Heart left ventricle (tissue), 16 donors: Measurements from ENCODE around the gene NAGA. TPM values are rescaled to one million over a fixed set of nuclear protein-coding genes. Genes with fewer than 3 reads are reported as not detected.

Source experiments
- ATAC-seq, 4 donors: fragments of 200-7000 bp; cut with Tn5 transposase; one replicate each; pipeline ENCODE4 v1.9.1; 2020 to 2022; ENCODE audit warnings: moderate library complexity in 4 of 4, mild to moderate bottlenecking in 3 of 4, moderate number of reproducible peaks in 1 of 4
- DNase-seq, 5 donors: peaks; one replicate each; pipeline ENCODE4 v3.0.0-alpha.2; 2020
- H3K27ac ChIP-seq, 12 donors: fragments of 200-600 bp; sonication (generic) in 4 of 12; one replicate each; pipeline versions ENCODE4 v1.5.0 to v1.8.0; 2016 to 2022; ENCODE audit warnings: mild to moderate bottlenecking in 2 of 12
- H3K27me3 ChIP-seq, 9 donors: fragments of 200-600 bp; sonication (generic) in 2 of 9; one replicate each; pipeline versions ENCODE4 v1.5.1 to v1.8.0; 2016 to 2022; ENCODE audit warnings: mild to moderate bottlenecking in 3 of 9
- H3K36me3 ChIP-seq, 9 donors: fragments of 200-600 bp; sonication (generic) in 2 of 9; one replicate each; pipeline versions ENCODE4 v1.5.0 to v1.8.0; 2018 to 2022; ENCODE audit warnings: mild to moderate bottlenecking in 2 of 9
- H3K4me1 ChIP-seq, 12 donors: fragments of 200-600 bp; sonication (generic) in 4 of 12; one replicate each; pipeline versions ENCODE4 v1.5.0 to v1.8.0; 2016 to 2022; ENCODE audit warnings: mild to moderate bottlenecking in 3 of 12
- H3K4me3 ChIP-seq, 12 donors: fragments of 200-600 bp; sonication (generic) in 4 of 12; one replicate each; pipeline versions ENCODE4 v1.5.0 to v1.8.0; 2017 to 2022; ENCODE audit warnings: mild to moderate bottlenecking in 9 of 12, moderate library complexity in 4 of 12
- H3K9me3 ChIP-seq, 12 donors: fragments of 200-600 bp; sonication (generic) in 4 of 12; one replicate each; pipeline versions ENCODE4 v1.5.0 to v1.8.0; 2016 to 2022; ENCODE audit warnings: mild to moderate bottlenecking in 1 of 12
- POLR2A ChIP-seq, 2 donors: fragments of 450-650 bp; IDR thresholded peaks; one replicate each; pipeline ENCODE4 v1.6.1; 2017; ENCODE audit warnings: antibody characterized with exemption in 2 of 2, mild to moderate bottlenecking in 2 of 2, moderate library complexity in 2 of 2
- WGBS, 4 donors: extraction: QIAGEN DNeasy Blood & Tissue Kit in 2 of 4; methylation state at CpG; one replicate each; pipeline versions ENCODE4 v1.1.5 to v1.1.7; 2013 to 2018; 5-methylcytosine and 5-hydroxymethylcytosine counted together
- intact Hi-C, 10 donors: fragments of 100-400 bp; cut with DNase I; formaldehyde crosslinking; loops; one replicate each; pipeline versions ENCODE4 v1.11.1 to v1.14.2; 2022
- polyA plus RNA-seq, 2 donors: library from polyadenylated mRNA; stranded (reverse); fragments of 200-250 nt; gene quantifications; one replicate each; pipeline ENCODE4 v1.2.3, GENCODE V29; 2013
- total RNA-seq, 9 donors: library from RNA; depleted of rRNA in 2 of 9; stranded (reverse); fragments of >200 nt in 2 of 9; fragmentation: NEBNext Ultra II Directional in 3 of 9; extraction: Animal tissue kit (Norgen Biotek cat#: 25700) in 3 of 9; gene quantifications; one replicate each; pipeline versions ENCODE4 v1.1.0 to v1.2.4, GENCODE V29; 2016 to 2023
- TF ChIP-seq, protein P1 (sequence below), 12 donors: fragments of 200-600 bp; sonication (generic) in 4 of 12; IDR thresholded peaks; one replicate each; pipeline versions ENCODE4 v1.5.0 to v1.8.0; 2018 to 2022; ENCODE audit warnings: antibody characterized with exemption in 12 of 12, mild to moderate bottlenecking in 5 of 12
- donor health status: ischemic (EF 13 %, LVEDD 7.1; RV severe dilation, severe dysfunction).
- donor health status: healthy with polysubstance abuse.
- donor health status: DM: no; HTN: yes; CAD: no.
- donor health status: DM: no; HTN: no; CAD: no.
- donor health status: ischemic (EF 25% LVEDD 6.9; RV normal size, moderate dysfunction).
- donor health status: ischemic (EF 25% LVEDD 5.7; RV mildly dilated, moderate dysfunction).
- donor health status: healthy.
- donor health status: DM: yes; HTN: yes; CAD: no.
- donor health status: ischemic (EF 35%, LVEDD 5.7; RV mildly dilated, moderate dysfunction).
- donor health status: nonischemic (EF 11% LVEDD 7.7; RV severe dilation, severe dysfunction).
- donor health status: DM: yes; HTN: yes; CAD: no.
- donor health status: PGD.
- donor health status: ischemic (EF 29% LVEDD 5.4; RV normal size, mild dysfunction).
- donor health status: nonischemic (EF 23%, LVEDD 6.1; RV moderate dilation, normal function).

NAGA gene
- total and polyA plus RNA-seq, 11 donors = 5.2 to 48.3 (median 13.8) TPM

DNA sequence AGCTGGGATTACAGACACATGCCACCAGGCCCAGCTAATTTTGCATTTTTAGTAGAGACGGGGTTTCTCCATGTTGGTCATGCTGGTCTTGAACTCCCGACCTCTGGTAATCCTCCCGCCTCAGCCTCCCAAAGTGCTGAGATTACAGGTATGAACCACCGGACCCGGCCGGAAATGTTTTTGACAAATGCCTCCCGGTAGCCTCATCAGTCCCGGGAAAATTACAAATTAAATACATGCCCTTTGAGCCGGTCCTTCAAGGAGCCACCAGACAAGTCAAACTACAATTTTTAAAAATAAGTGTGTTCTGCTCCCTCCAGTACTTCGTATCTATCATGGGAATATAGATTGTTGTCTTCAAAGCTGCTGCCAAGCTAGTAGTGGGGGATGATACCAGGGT is 54.5 kb downstream of the NAGA start:
- ATAC-seq (no peak), DNase-seq (no peak)
- no peak for TF ChIP-seq POLR2A (IDR thresholded peaks at IDR 0.05)
- TF ChIP-seq, protein P1, sequence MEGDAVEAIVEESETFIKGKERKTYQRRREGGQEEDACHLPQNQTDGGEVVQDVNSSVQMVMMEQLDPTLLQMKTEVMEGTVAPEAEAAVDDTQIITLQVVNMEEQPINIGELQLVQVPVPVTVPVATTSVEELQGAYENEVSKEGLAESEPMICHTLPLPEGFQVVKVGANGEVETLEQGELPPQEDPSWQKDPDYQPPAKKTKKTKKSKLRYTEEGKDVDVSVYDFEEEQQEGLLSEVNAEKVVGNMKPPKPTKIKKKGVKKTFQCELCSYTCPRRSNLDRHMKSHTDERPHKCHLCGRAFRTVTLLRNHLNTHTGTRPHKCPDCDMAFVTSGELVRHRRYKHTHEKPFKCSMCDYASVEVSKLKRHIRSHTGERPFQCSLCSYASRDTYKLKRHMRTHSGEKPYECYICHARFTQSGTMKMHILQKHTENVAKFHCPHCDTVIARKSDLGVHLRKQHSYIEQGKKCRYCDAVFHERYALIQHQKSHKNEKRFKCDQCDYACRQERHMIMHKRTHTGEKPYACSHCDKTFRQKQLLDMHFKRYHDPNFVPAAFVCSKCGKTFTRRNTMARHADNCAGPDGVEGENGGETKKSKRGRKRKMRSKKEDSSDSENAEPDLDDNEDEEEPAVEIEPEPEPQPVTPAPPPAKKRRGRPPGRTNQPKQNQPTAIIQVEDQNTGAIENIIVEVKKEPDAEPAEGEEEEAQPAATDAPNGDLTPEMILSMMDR (IDR thresholded peaks at IDR 0.05) = no peak
- no peak overlapping the region for H3K4me3 ChIP-seq
- 77 to 86% (median 82%) methylated on average over 10 of the region's 10 CpGs for WGBS, 4 donors
- peaks cover 0 to 4% (median 0%) of the 10 kb centered on the region in 9 donors for H3K27me3 ChIP-seq
- H3K27ac ChIP-seq = no peak overlapping the region
- intact Hi-C loops = no loop called here
- H3K4me1 ChIP-seq = no peaks in the 10 kb centered on the region
- peaks cover 0 to 10% (median 2%) of the 10 kb centered on the region in 12 donors for H3K9me3 ChIP-seq
- H3K36me3 ChIP-seq = no peaks in the 10 kb centered on the region

DNA sequence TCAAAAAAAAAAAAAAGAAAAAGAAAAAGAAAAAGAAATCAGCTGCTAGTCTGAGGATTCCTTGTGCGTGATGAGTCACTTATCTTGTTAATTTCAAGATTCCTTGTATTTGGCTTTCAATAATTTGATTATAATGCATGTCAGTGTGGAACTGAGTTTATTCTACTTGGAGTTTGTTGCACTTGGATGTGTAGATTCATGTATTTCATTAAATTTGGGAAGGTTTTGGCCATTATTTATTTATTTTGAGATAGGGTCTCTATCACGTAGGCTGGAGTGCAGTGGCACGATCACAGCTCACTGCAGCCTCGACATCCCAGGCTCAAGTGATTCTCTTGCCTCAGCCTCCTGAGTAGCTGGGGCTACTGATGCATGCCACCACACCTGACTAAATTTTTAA is 57.2 kb downstream of the NAGA start:
- no peaks in the 10 kb centered on the region for H3K4me1 ChIP-seq
- H3K4me3 ChIP-seq = no peak overlapping the region
- DNase-seq (no peak), ATAC-seq (no peak)
- WGBS, 4 donors = 66 to 88% (median 85%) methylated on average over 4 of the region's 4 CpGs
- H3K36me3 ChIP-seq = no peaks in the 10 kb centered on the region
- peaks cover 0 to 4% (median 0%) of the 10 kb centered on the region in 9 donors for H3K27me3 ChIP-seq
- peaks cover 0 to 32% (median 17%) of the 10 kb centered on the region in 12 donors for H3K9me3 ChIP-seq
- TF ChIP-seq, protein P1 (IDR thresholded peaks at IDR 0.05) = no peak
- no peak for TF ChIP-seq POLR2A (IDR thresholded peaks at IDR 0.05)
- intact Hi-C loops = no loop called here
- H3K27ac ChIP-seq = no peak overlapping the region

DNA sequence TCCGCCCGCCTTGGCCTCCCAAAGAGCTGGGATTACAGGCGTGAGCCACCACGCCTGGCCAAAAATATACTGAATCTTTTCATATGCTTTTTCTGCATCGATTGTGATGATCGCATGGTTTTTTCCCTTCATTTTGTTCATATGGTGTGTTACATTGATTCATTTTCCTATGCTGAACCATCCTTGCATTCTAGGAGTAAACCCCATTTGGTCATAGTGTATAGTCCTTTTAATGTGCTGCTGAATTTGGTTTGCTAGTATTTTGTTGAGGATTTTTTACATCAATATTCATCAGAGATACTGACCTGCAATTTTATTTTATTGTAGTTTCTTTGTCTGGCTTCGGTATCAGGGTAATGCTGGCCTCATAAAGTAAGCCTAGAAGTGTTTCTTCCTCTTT is 59.8 kb downstream of the NAGA start:
- no peaks in the 10 kb centered on the region for H3K36me3 ChIP-seq
- no peaks in the 10 kb centered on the region for H3K27me3 ChIP-seq
- DNase-seq = no peak
- 90 to 95% (median 94%) methylated on average over 7 of the region's 7 CpGs for WGBS, 4 donors
- H3K27ac ChIP-seq = no peak overlapping the region
- no peak for TF ChIP-seq POLR2A (IDR thresholded peaks at IDR 0.05)
- TF ChIP-seq, protein P1 (IDR thresholded peaks at IDR 0.05) = no peak
- intact Hi-C loops = no loop called here
- H3K9me3 ChIP-seq = peaks cover 0 to 32% (median 17%) of the 10 kb centered on the region in 12 donors
- ATAC-seq = no peak
- H3K4me3 ChIP-seq = no peak overlapping the region
- no peaks in the 10 kb centered on the region for H3K4me1 ChIP-seq

Other genes starting within 250 kb of the NAGA start
- gene SREBF2, start 237.7 kb downstream of the NAGA start, total RNA-seq = 100 to 1,000 TPM in 3 of 9 donors, 10 to 100 TPM in 6; 49.1 to 109 (median 73.0) TPM
- gene SREBF2, start 237.7 kb downstream of the NAGA start, polyA plus RNA-seq = 100 to 1,000 TPM in 1 of 2 donors, 10 to 100 TPM in 1; 39.4 to 115 TPM
- 1 to 10 TPM in 4 of 9 donors, under 1 TPM in 5; 0.48 to 4.4 (median 1.00) TPM for gene SHISA8, start 155.7 kb downstream of the NAGA start, total RNA-seq
- gene SHISA8, start 155.7 kb downstream of the NAGA start, polyA plus RNA-seq = 1 to 10 TPM in 1 of 2 donors, not detected in 1; 1.7 TPM
- under 1 TPM in 8 of 9 donors, not detected in 1; 0.35 to 0.61 (median 0.44) TPM for gene TNFRSF13C, start 144.0 kb downstream of the NAGA start, total RNA-seq
- gene TNFRSF13C, start 144.0 kb downstream of the NAGA start, polyA plus RNA-seq = under 1 TPM; 0.07 to 0.34 TPM
- gene CENPM, start 123.7 kb downstream of the NAGA start, total RNA-seq = 1 to 10 TPM in 2 of 9 donors, under 1 TPM in 3, not detected in 4; 0.21 to 6.9 (median 0.52) TPM
- under 1 TPM; 0.30 to 0.79 TPM for gene CENPM, start 123.7 kb downstream of the NAGA start, polyA plus RNA-seq
- gene SEPTIN3, start 101.4 kb downstream of the NAGA start, total RNA-seq = under 1 TPM in 6 of 9 donors, not detected in 3; 0.07 to 0.53 (median 0.23) TPM
- under 1 TPM; 0.03 to 0.08 TPM for gene SEPTIN3, start 101.4 kb downstream of the NAGA start, polyA plus RNA-seq
- 1 to 10 TPM in 1 of 9 donors, under 1 TPM in 7, not detected in 1; 0.30 to 1.1 (median 0.40) TPM for gene WBP2NL, start 72.0 kb downstream of the NAGA start, total RNA-seq
- under 1 TPM; 0.11 TPM for gene WBP2NL, start 72.0 kb downstream of the NAGA start, polyA plus RNA-seq
- 1 to 10 TPM; 1.8 to 6.9 (median 4.7) TPM for gene PHETA2, start 3.4 kb upstream of the NAGA start, total RNA-seq
- 1 to 10 TPM; 2.6 to 6.3 TPM for gene PHETA2, start 3.4 kb upstream of the NAGA start, polyA plus RNA-seq
- 100 to 1,000 TPM in 7 of 9 donors, 10 to 100 TPM in 2; 15.3 to 179 (median 115) TPM for gene SMDT1, start 8.9 kb upstream of the NAGA start, total RNA-seq
- 100 to 1,000 TPM; 121 to 235 TPM for gene SMDT1, start 8.9 kb upstream of the NAGA start, polyA plus RNA-seq
- gene NDUFA6, start 20.0 kb upstream of the NAGA start, total RNA-seq = 100 to 1,000 TPM; 159 to 294 (median 255) TPM
- 100 to 1,000 TPM; 314 to 601 TPM for gene NDUFA6, start 20.0 kb upstream of the NAGA start, polyA plus RNA-seq
- under 1 TPM in 8 of 9 donors, not detected in 1; 0.12 to 0.47 (median 0.30) TPM for gene CYP2D6, start 60.0 kb upstream of the NAGA start, total RNA-seq
- under 1 TPM; 0.19 to 0.23 TPM for gene CYP2D6, start 60.0 kb upstream of the NAGA start, polyA plus RNA-seq
- gene TCF20, start 199.8 kb upstream of the NAGA start, total RNA-seq = 10 to 100 TPM; 12.1 to 25.7 (median 15.8) TPM
- gene TCF20, start 199.8 kb upstream of the NAGA start, polyA plus RNA-seq = 1 to 10 TPM; 5.2 to 8.0 TPM